HepG2 (cell line): Measurements from ENCODE around the gene SIT1. TPM values are rescaled to one million over a fixed set of nuclear protein-coding genes. Genes with fewer than 3 reads are reported as not detected.

Experiments used
- GATAD2A ChIP-seq: IDR thresholded peaks from 2 replicates; pipeline ENCODE4 v1.6.1; 2016
- HNRNPLL ChIP-seq: fragments of 200-400 bp; formaldehyde crosslinking; IDR thresholded peaks from 2 replicates; pipeline ENCODE4 v1.6.1; 2017; ENCODE audit warnings: mild to moderate bottlenecking, low read depth, low read length; ENCODE audit not compliant: poor library complexity, severe bottlenecking
- KDM2A ChIP-seq: sonication (generic); formaldehyde crosslinking; IDR thresholded peaks from 2 replicates; pipeline ENCODE4 v1.4.0; 2020; ENCODE audit warnings: low read depth, missing genetic modification reagents, borderline replicate concordance
- KDM6A ChIP-seq: IDR thresholded peaks from 2 replicates; pipeline ENCODE4 v1.6.1; 2016; ENCODE audit warnings: low read depth
- MTA1 ChIP-seq: sonication (generic); formaldehyde crosslinking; IDR thresholded peaks from 2 replicates; pipeline ENCODE4 v1.4.0; 2020; ENCODE audit warnings: missing genetic modification reagents, mild to moderate bottlenecking, borderline replicate concordance
- SIN3A ChIP-seq: IDR thresholded peaks from 2 replicates; pipeline ENCODE4 v1.6.1; 2011; ENCODE audit warnings: low read depth, mild to moderate bottlenecking, control low read depth, low read length, borderline replicate concordance
- SOX5 ChIP-seq: IDR thresholded peaks from 2 replicates; pipeline ENCODE4 v1.6.1; 2016; ENCODE audit warnings: borderline replicate concordance
- ZFP62 ChIP-seq: sonication (generic); formaldehyde crosslinking; IDR thresholded peaks from 2 replicates; pipeline ENCODE4 v1.4.0; 2020; ENCODE audit warnings: missing genetic modification reagents
- ZFP82 ChIP-seq: sonication (generic); formaldehyde crosslinking; IDR thresholded peaks from 2 replicates; pipeline ENCODE4 v1.5.1; 2020; ENCODE audit warnings: mild to moderate bottlenecking, missing genetic modification reagents, borderline replicate concordance
- ZNF230 ChIP-seq: sonication (generic); formaldehyde crosslinking; IDR thresholded peaks from 2 replicates; pipeline ENCODE4 v1.4.0; 2020; ENCODE audit warnings: mild to moderate bottlenecking, missing genetic modification reagents
- ZNF317 ChIP-seq: sonication (generic); formaldehyde crosslinking; IDR thresholded peaks from 2 replicates; pipeline ENCODE4 v1.5.0; 2020; ENCODE audit warnings: mild to moderate bottlenecking, missing genetic modification reagents
- ZNF350 ChIP-seq: sonication (generic); formaldehyde crosslinking; IDR thresholded peaks from 2 replicates; pipeline ENCODE4 v1.4.0; 2020; ENCODE audit warnings: mild to moderate bottlenecking, low read depth, missing genetic modification reagents, borderline replicate concordance
- ZNF468 ChIP-seq: sonication (generic); formaldehyde crosslinking; IDR thresholded peaks from 2 replicates; pipeline ENCODE4 v1.8.0; 2022; ENCODE audit warnings: mild to moderate bottlenecking, moderate library complexity, missing genetic modification reagents
- ZNF75D ChIP-seq: sonication (generic); formaldehyde crosslinking; IDR thresholded peaks from 2 replicates; pipeline ENCODE4 v1.8.1; 2023; ENCODE audit warnings: missing genetic modification reagents, mild to moderate bottlenecking, borderline replicate concordance
- ZSCAN29 ChIP-seq: sonication (generic); formaldehyde crosslinking; conservative IDR thresholded peaks from 2 replicates; pipeline ENCODE4 v1.4.0; 2020; ENCODE audit warnings: mild to moderate bottlenecking, missing genetic modification reagents
- polyA plus RNA-seq, 8 experiments: library from polyadenylated mRNA; depleted of rRNA in 3 of 8; stranded (reverse) in 7 of 8; unstranded in 1 of 8; fragments of >200 nt; fragmentation: Illumina TruSeq in 4 of 8; extraction: Trizol in 4 of 8; gene quantifications; 2 replicates each; pipeline versions ENCODE4 v1.2.1 to v1.2.3, GENCODE V29; 2011 to 2016; ENCODE audit warnings: low read depth in 4 of 8, missing spikeins in 1 of 8, mixed read lengths in 1 of 8; ENCODE audit not compliant: insufficient read depth in 1 of 8
- total RNA-seq, 5 experiments: library from RNA; depleted of rRNA; stranded (reverse); fragments of >200 nt; fragmentation: Illumina TruSeq; extraction: Trizol; gene quantifications; 2 replicates each; pipeline ENCODE4 v1.2.3, GENCODE V29; 2016; ENCODE audit warnings: low read depth in 1 of 5
- TF ChIP-seq, protein P1 (sequence below): IDR thresholded peaks from 2 replicates; pipeline ENCODE4 v1.6.1; 2016; ENCODE audit warnings: mild to moderate bottlenecking
- TF ChIP-seq, protein P2 (sequence below): sonication (generic); formaldehyde crosslinking; IDR thresholded peaks from 2 replicates; pipeline ENCODE4 v1.4.0; 2020; ENCODE audit warnings: missing genetic modification reagents, borderline replicate concordance

SIT1 gene
- total and polyA plus RNA-seq, 2 of the 13 experiments (the other 11 are each of a cell fraction or from before 2014, with no cell fraction given) = 0.09 to 6.7 TPM

DNA sequence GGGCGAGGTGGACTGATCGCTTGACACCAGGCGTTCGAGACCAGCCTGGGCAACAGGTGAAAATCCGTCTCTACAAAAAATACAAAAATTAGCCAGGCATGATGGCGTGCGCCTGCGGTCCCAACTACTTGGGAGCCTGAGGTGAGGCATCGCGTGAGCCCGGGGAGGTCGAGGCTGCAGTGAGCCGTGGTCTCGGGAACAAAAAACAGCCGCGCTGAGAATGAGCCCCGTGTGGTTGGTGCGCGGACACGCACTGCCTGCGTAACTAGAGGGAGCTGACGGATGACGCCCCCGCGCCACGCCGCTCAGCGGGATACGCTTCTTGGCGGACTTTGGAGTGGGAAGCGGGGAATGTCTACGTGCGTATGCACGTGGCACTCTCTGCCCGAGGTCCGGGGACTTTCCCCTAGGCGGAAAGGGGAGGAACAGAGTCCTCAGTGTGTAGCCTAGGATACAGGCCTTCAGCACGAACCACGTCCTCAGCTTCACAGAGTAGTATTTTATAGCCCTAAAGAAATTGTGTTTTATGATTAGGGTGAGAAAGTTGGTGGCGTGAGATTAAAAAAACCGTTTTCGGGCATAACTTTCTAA is 6.9 kb upstream of the SIT1 start, which contains the start of gene RMRP (continued):
- TF ChIP-seq, protein P1, sequence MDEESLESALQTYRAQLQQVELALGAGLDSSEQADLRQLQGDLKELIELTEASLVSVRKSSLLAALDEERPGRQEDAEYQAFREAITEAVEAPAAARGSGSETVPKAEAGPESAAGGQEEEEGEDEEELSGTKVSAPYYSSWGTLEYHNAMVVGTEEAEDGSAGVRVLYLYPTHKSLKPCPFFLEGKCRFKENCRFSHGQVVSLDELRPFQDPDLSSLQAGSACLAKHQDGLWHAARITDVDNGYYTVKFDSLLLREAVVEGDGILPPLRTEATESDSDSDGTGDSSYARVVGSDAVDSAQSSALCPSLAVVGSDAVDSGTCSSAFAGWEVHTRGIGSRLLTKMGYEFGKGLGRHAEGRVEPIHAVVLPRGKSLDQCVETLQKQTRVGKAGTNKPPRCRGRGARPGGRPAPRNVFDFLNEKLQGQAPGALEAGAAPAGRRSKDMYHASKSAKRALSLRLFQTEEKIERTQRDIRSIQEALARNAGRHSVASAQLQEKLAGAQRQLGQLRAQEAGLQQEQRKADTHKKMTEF (CRISPR knock-in tag) = peak; percentile 97
- TF ChIP-seq, protein P2, sequence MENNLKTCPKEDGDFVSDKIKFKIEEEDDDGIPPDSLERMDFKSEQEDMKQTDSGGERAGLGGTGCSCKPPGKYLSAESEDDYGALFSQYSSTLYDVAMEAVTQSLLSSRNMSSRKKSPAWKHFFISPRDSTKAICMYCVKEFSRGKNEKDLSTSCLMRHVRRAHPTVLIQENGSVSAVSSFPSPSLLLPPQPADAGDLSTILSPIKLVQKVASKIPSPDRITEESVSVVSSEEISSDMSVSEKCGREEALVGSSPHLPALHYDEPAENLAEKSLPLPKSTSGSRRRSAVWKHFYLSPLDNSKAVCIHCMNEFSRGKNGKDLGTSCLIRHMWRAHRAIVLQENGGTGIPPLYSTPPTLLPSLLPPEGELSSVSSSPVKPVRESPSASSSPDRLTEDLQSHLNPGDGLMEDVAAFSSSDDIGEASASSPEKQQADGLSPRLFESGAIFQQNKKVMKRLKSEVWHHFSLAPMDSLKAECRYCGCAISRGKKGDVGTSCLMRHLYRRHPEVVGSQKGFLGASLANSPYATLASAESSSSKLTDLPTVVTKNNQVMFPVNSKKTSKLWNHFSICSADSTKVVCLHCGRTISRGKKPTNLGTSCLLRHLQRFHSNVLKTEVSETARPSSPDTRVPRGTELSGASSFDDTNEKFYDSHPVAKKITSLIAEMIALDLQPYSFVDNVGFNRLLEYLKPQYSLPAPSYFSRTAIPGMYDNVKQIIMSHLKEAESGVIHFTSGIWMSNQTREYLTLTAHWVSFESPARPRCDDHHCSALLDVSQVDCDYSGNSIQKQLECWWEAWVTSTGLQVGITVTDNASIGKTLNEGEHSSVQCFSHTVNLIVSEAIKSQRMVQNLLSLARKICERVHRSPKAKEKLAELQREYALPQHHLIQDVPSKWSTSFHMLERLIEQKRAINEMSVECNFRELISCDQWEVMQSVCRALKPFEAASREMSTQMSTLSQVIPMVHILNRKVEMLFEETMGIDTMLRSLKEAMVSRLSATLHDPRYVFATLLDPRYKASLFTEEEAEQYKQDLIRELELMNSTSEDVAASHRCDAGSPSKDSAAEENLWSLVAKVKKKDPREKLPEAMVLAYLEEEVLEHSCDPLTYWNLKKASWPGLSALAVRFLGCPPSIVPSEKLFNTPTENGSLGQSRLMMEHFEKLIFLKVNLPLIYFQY (CRISPR knock-in tag) = peak; percentile 42
- peak; percentile 88 for TF ChIP-seq ZNF230
- peak; percentile 94 for TF ChIP-seq MTA1 (CRISPR knock-in tag)
- TF ChIP-seq SIN3A = peak; percentile 93
- peak; percentile 91 for TF ChIP-seq GATAD2A (CRISPR knock-in tag)
- TF ChIP-seq ZFP82 = peak; percentile 87; the same call in 1 of the 2 replicates
- peak; percentile 98 for TF ChIP-seq HNRNPLL
- TF ChIP-seq KDM2A (CRISPR knock-in tag) = peak; percentile 87
- TF ChIP-seq ZFP62 = peak; percentile 83; the same call in 1 of the 2 replicates
- peak; percentile 41; the same call in 1 of the 2 replicates for TF ChIP-seq KDM6A (CRISPR knock-in tag)
- no peak for TF ChIP-seq ZNF75D
- peak; percentile 85; the same call in 1 of the 2 replicates for TF ChIP-seq ZSCAN29 (CRISPR knock-in tag)
- TF ChIP-seq ZNF350 = peak; percentile 98
- peak; percentile 28; the same call in 1 of the 2 replicates for TF ChIP-seq ZNF468
- peak; percentile 78; the same call in 1 of the 2 replicates for TF ChIP-seq ZNF317 (CRISPR knock-in tag)
- TF ChIP-seq SOX5 (CRISPR knock-in tag) = peak; percentile 81
